Hepatocyte (in vitro differentiated cells): Measurements from ENCODE around the gene MRTFA.
"Not testable (repeated sequence)": the region's sequence is repeated elsewhere in the genome, so short reads cannot be mapped to it uniquely, and the experiment has no call there.

Source experiments
- CTCF ChIP-seq: fragments of 200-600 bp; sonication (generic); IDR thresholded peaks from 2 replicates; pipeline ENCODE4 v1.5.1; 2016; ENCODE audit warnings: antibody characterized with exemption, mild to moderate bottlenecking; ENCODE audit not compliant: poor library complexity
- EZH2 ChIP-seq: fragments of 200-600 bp; sonication (generic); IDR thresholded peaks from 2 replicates; pipeline ENCODE4 v1.6.1; 2016; ENCODE audit warnings: antibody characterized with exemption, mild to moderate bottlenecking, borderline replicate concordance

GRCh38 chr22:40625281-40625680, 11.2 kb downstream of the MRTFA start:
- not testable (repeated sequence) for TF ChIP-seq CTCF, EZH2
